SJSA1 (cell line): ENCODE data around the gene DDHD1. TPM values are rescaled to one million over a fixed set of nuclear protein-coding genes. Genes with fewer than 3 reads are reported as not detected.
A peak's percentile ranks its signal among the peaks of the same experiment; 100 is the strongest.

Source experiments
- DNase-seq, 2 experiments: peaks; one replicate each; pipeline ENCODE4 v3.0.0-alpha.2; 2015 to 2020; ENCODE audit warnings: low spot score in 2 of 2, low read depth in 1 of 2
- H3K27ac ChIP-seq: fragments of 250-450 bp; sonication (Bioruptor Pico); 2 replicates; pipeline ENCODE4 v1.5.1; 2020; ENCODE audit warnings: mild to moderate bottlenecking, moderate library complexity
- H3K27me3 ChIP-seq: fragments of 250-450 bp; sonication (Bioruptor Pico); replicated peaks from 2 replicates; pipeline ENCODE4 v1.5.1; 2020; ENCODE audit warnings: mild to moderate bottlenecking, moderate library complexity
- H3K36me3 ChIP-seq: fragments of 250-450 bp; sonication (Bioruptor Pico); 2 replicates; pipeline ENCODE4 v1.5.1; 2020; ENCODE audit warnings: mild to moderate bottlenecking
- H3K4me1 ChIP-seq: fragments of 250-450 bp; sonication (Bioruptor Pico); replicated peaks from 2 replicates; pipeline ENCODE4 v1.6.1; 2021; ENCODE audit warnings: mild to moderate bottlenecking
- H3K4me3 ChIP-seq: fragments of 250-450 bp; sonication (Bioruptor Pico); 2 replicates; pipeline ENCODE4 v1.5.1; 2020; ENCODE audit warnings: mild to moderate bottlenecking
- H3K9me3 ChIP-seq: fragments of 250-450 bp; sonication (Bioruptor Pico); replicated peaks from 2 replicates; pipeline ENCODE4 v1.5.1; 2020; ENCODE audit warnings: mild to moderate bottlenecking
- total RNA-seq: library from RNA; depleted of rRNA; stranded (reverse); fragments of >200 nt; shearing (Covaris generic); gene quantifications from 2 replicates; pipeline ENCODE4 v1.2.3, GENCODE V29; 2014

The DDHD1 gene
- total RNA-seq, 1 experiment from 2014 or later = 12.7 TPM

DNA sequence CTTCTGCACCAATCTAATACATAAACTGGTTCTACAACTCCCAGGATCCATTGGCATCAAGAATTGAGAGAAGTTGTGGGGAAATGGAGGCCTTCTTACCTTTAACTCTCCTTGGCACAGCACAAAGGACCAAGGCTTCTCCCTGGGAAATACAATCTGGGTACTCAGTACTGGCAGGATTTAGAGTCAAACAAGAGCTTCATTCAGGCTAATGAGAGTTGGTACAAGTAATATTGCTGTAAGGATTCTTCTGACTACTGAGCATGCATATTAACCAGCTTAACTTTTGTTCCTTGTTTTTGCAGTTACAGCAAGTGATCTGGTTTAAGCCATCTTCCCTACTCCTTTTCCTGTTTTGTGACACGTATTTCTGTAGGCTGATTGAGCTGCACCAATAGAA is 126.1 kb downstream of the DDHD1 start:
- H3K9me3 ChIP-seq = no peaks in the 10 kb centered on the region
- H3K27ac ChIP-seq = no peak overlapping the region
- H3K4me3 ChIP-seq = no peak overlapping the region
- no peaks in the 10 kb centered on the region for H3K27me3 ChIP-seq
- H3K4me1 ChIP-seq = peaks cover 23% of the 10 kb centered on the region
- no peaks in the 10 kb centered on the region for H3K36me3 ChIP-seq
- no peak for DNase-seq

DNA sequence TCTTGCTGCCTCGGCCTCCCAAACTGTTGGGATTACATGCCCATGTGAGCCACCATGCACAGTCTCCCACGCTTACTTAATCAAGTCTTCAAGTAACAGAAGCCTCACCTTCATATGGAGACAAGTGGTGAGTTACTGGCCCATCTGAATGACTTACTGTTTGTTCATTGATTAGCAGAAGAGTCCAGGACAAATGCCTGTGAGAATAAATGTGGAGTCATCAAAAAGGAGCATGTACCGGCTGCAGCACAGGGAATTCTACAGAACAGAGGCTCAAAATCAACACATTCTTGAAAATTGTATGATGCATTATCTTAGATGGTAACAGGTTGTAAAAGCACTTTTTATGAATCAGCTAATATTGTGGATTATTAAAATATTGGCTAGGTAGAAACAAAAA is 129.8 kb downstream of the DDHD1 start:
- Histone ChIP-seq H3K9me3 (no peaks in the 10 kb centered on the region), H3K4me1 (peaks cover 34% of the 10 kb centered on the region), H3K4me3 (no peak overlapping the region), H3K27me3 (no peaks in the 10 kb centered on the region), H3K27ac (no peak overlapping the region), H3K36me3 (no peaks in the 10 kb centered on the region)
- DNase-seq = no peak

DNA sequence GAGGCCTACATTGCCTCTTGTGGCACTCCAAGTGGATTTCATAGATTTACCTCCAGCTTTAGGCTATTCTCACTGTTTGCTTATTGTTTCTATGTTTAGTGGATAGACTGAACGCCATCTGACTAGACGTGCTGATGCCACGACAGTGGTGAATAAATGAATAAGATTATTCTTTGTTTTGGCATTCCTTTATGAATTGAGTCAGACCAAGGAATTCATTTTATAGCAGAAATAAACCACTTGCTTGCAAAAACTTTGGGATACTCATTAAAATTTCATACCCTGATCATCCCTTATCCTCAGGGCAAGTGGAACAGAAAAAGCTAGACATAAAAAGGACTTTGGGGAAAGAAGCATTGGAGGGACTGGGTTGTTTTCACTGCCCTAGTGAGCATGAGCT is 130.5 kb downstream of the DDHD1 start:
- H3K27ac ChIP-seq = peak overlapping the region; percentile 13; the same call in 1 of the 2 replicates
- H3K36me3 ChIP-seq = no peaks in the 10 kb centered on the region
- DNase-seq = peak; percentile 45 to 61
- no peaks in the 10 kb centered on the region for H3K9me3 ChIP-seq
- peaks cover 34% of the 10 kb centered on the region for H3K4me1 ChIP-seq
- H3K4me3 ChIP-seq = no peak overlapping the region
- no peaks in the 10 kb centered on the region for H3K27me3 ChIP-seq

DNA sequence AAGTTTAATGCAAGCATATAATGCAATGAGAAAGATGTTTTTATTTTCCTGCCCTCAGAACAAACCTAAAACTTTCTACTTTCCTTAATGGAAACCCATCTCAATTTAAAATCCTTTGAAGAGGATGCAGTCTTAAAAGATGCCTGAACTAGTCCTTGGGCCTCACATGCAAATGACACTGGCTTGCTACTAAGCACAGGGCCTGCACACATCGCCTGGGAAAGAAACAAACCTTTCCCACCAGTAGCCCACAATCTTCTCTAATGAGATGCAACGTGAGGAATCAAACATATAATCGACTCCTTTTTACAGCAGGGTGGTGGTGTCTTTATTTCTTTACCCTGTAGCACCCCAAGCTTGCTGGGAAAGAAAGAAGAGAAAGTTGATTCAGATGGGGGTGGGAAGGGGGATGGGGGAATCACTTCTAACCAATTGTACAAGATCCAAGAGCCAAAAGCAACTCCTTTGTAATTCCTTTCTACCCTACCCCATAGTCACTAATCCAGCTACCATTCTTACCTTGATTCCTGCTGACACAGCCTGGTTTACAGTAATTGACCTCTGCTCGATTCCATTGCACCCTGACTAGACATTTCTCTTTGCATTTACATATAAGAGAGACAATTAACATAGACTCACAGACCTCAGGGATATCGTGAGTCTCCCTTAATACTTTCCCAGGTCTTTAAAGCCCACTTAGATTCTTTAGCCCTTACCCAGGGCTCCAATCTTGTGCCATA is 132.8 kb downstream of the DDHD1 start:
- Histone ChIP-seq H3K4me3 (no peak overlapping the region), H3K27ac (no peak overlapping the region), H3K9me3 (no peaks in the 10 kb centered on the region), H3K4me1 (peaks cover 54% of the 10 kb centered on the region), H3K27me3 (no peaks in the 10 kb centered on the region), H3K36me3 (no peaks in the 10 kb centered on the region)
- no peak for DNase-seq

DNA sequence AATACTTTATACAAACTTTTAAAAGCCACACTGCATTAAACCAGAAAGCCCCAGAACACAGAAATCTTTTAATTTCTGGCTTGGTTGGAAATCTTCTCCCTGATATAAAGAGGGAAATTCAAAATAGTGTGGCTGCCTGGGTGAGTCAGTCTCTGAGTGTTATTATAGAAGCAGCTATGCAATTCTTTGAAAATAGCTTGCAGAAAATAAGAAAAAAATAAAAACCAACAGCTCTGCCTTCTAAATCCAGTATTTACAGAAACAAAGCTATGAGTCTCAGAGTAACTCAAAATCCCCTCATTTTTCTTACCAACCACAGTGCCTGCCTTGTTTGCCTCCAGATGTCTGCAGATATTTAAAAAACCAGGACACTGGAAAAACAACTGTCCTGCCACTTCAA is 133.7 kb downstream of the DDHD1 start:
- peak in 1 of 2 experiments; percentile 45 for DNase-seq
- Histone ChIP-seq H3K9me3 (no peaks in the 10 kb centered on the region), H3K4me3 (no peak overlapping the region), H3K36me3 (no peaks in the 10 kb centered on the region), H3K27me3 (no peaks in the 10 kb centered on the region), H3K4me1 (peaks cover 54% of the 10 kb centered on the region), H3K27ac (peak overlapping the region; percentile 71)

DNA sequence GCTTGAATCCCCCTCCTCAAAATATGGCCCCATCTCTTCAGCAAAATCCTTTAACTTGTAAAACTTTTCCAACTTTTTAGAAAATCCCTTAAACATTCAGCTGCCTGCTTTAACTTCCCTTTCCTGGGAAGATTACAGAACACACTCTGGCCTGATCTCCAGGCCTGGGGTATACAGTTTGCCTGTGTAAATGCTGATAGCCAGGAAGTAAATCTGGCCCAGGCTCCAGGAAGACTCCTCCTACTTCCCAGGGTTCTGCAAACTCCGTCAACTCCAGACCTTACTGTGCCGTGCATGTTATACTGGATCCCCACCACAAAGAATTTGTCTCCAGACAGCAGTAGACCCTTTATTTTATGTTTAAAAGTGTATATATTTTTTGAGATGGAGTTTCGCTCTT is 135.3 kb downstream of the DDHD1 start:
- H3K27me3 ChIP-seq = no peaks in the 10 kb centered on the region
- no peak overlapping the region for H3K27ac ChIP-seq
- no peaks in the 10 kb centered on the region for H3K9me3 ChIP-seq
- peaks cover 48% of the 10 kb centered on the region for H3K4me1 ChIP-seq
- H3K36me3 ChIP-seq = no peaks in the 10 kb centered on the region
- DNase-seq = no peak
- H3K4me3 ChIP-seq = no peak overlapping the region

DNA sequence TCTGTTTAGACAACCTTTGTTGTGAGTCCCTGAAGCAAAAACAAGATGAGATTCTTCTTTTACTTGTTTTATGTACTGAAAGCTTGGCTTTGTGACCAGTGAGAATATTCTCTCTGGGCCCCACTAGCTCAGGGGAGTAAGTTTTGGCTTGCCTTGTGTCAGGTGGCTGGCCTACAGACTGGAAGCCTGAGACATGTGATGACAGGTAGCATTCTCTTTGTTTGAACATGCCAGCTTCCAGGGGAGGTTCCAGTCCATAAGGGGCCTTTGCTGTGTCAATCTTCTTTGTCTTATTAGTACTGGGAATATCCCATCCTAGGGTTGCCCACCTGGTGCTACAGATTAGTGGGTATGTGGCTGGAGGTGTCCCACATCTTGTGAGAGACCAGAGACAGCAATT is 136.2 kb downstream of the DDHD1 start:
- Histone ChIP-seq H3K27ac (peak overlapping the region; percentile 85), H3K27me3 (no peaks in the 10 kb centered on the region)

DNA sequence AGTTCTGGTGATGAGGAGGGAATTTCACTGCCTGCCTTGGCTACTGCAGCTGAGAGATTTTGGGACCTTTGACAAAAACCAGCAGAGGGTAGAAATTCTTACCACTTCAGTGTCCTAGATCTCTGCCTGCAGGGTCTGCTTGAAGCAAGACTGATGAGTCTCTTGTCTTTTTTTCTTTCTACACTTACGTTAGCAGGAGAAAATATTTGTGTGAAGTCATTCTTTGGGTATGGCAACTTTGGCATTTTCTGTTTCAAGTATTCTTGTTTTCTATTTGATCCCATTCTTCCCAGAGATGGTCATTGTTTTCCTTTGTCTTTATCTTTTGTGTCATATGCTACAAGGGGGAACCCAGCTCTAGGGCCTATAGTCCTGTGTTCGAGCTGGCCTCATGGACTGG is 136.6 kb downstream of the DDHD1 start:
- H3K27me3 ChIP-seq = no peaks in the 10 kb centered on the region
- peaks cover 46% of the 10 kb centered on the region for H3K4me1 ChIP-seq
- H3K36me3 ChIP-seq = no peaks in the 10 kb centered on the region
- H3K4me3 ChIP-seq = no peak overlapping the region
- H3K9me3 ChIP-seq = no peaks in the 10 kb centered on the region
- DNase-seq = peak; percentile 45 to 74
- H3K27ac ChIP-seq = peak overlapping the region; percentile 85

More for the DNA sequence above, 136.2 kb downstream of the DDHD1 start:
- Histone ChIP-seq H3K4me3 (no peak overlapping the region), H3K4me1 (peaks cover 43% of the 10 kb centered on the region), H3K36me3 (no peaks in the 10 kb centered on the region), H3K9me3 (no peaks in the 10 kb centered on the region)
- DNase-seq = no peak

DNA sequence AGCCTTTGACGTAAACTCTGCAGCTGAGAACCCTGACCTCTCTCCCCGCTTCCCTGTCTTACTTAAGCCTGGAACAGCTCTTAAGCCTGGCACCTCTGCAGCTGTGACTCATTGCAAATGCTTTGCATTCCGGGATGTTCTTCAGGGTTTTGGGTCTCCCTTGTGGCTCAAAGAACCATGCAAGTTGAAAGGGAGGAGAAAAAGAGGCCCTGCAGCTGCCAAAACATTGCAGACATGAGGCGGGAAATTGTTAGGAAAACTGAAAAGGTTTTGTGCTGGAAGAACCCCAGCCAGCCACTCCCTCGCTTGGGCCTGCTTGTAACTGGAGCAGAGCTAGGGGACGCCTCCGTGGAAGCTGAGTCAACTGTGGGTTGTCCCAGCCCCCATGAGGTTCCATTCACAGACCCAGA is 142.1 kb downstream of the DDHD1 start:
- H3K4me3 ChIP-seq = no peak overlapping the region
- H3K9me3 ChIP-seq = no peaks in the 10 kb centered on the region
- H3K27ac ChIP-seq = peak overlapping the region; percentile 79
- H3K4me1 ChIP-seq = peaks cover 26% of the 10 kb centered on the region
- peak; percentile 95 for DNase-seq
- H3K36me3 ChIP-seq = no peaks in the 10 kb centered on the region
- H3K27me3 ChIP-seq = no peaks in the 10 kb centered on the region

DNA sequence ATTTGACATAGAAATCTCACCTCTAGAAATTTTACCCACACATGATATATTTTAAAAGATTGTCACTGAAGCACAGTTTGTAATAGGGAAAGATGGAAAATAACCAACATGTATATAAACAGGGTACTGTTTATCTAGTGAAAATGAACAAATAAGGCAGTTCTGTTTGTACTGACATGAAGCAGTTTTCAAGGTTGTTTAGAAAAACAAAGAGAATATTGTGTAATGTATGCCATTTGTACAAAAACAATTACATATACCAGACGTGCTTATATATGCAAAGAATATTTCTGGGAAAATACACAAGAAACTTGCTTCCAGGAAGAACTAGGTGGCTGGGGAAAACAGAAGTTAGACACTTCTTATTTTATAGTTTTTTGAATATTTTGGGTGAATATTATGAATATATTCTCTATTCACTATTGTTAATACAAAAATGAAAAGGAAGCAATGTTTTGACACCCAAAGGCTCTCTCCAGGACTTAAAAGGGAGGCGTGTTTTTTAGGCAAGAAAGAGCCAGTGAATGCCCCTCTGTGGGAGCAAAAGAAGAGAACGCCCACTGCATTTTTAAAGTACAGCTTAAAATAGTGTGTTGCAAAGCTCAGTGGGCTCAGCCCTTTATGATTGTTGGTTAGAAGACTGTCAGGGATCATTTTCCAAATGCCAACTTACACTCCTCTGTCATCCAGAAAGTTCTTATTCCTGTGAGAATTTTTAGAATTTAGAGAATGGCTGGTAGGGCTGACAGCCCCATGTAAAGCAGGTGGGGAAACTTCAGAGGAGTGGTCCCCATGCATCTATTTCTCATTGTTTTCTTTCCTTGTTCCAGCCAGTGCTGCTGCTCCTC is 142.7 kb downstream of the DDHD1 start:
- H3K9me3 ChIP-seq = no peaks in the 10 kb centered on the region
- H3K27ac ChIP-seq = peak overlapping the region; percentile 55
- H3K4me1 ChIP-seq = peaks cover 22% of the 10 kb centered on the region
- H3K36me3 ChIP-seq = no peaks in the 10 kb centered on the region
- DNase-seq = no peak
- H3K4me3 ChIP-seq = no peak overlapping the region
- H3K27me3 ChIP-seq = no peaks in the 10 kb centered on the region

DNA sequence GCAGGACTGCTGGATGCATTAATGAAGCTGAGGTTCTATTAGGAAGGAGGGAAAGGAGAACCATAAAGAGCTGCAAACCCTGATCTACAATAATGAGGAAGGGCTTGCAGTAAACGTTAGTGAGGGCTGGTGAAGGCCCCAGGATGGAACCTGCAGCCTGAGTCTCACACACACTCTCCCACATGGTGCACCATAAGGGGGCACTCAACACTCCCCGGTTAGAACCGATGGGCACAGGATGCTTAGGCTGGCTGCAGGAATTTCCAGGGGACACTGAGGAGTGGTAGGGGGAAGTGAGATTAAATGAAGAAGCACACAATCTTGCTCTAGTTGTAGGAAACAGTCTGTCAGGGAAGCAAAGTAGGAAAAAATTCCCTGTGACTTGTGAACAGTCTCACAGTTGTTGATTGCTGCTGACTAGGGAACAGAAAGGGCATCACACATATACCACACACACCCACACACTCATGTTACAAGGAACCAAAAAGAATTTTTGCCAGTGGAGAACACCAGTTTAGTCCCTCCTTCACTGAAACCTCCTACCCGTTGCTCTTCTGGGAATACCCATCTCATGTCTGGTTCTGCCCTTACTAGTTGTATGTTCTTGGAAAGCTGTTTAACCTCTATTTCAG is 146.1 kb downstream of the DDHD1 start:
- Histone ChIP-seq H3K36me3 (no peaks in the 10 kb centered on the region), H3K4me3 (no peak overlapping the region)

DNA sequence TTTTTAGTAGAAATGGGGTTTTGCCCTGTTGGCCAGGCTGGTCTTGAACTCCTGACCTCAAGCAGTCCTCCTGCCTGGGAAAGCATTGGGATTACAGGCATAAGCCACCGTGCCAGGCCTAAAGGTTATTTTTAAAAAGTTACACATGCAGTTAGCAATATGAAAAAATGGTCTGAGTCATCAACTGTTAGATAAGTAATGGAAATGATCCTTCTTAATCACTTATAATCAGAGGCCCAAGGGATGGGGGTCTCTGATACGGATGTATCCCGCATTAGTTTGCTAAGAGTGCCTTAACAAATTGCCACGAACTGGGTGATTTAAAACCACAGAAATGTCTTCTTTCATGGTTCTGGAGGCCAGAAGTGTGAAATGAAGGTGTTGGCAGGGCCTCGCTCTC is 148.1 kb downstream of the DDHD1 start:
- DNase-seq = no peak
- H3K27ac ChIP-seq = no peak overlapping the region
- no peak overlapping the region for H3K4me3 ChIP-seq
- H3K27me3 ChIP-seq = no peaks in the 10 kb centered on the region
- no peaks in the 10 kb centered on the region for H3K36me3 ChIP-seq
- H3K4me1 ChIP-seq = no peaks in the 10 kb centered on the region
- no peaks in the 10 kb centered on the region for H3K9me3 ChIP-seq

More for the DNA sequence above, 146.1 kb downstream of the DDHD1 start:
- DNase-seq = no peak
- H3K27me3 ChIP-seq = no peaks in the 10 kb centered on the region
- no peak overlapping the region for H3K27ac ChIP-seq
- H3K4me1 ChIP-seq = peaks cover 18% of the 10 kb centered on the region
- no peaks in the 10 kb centered on the region for H3K9me3 ChIP-seq

DNA sequence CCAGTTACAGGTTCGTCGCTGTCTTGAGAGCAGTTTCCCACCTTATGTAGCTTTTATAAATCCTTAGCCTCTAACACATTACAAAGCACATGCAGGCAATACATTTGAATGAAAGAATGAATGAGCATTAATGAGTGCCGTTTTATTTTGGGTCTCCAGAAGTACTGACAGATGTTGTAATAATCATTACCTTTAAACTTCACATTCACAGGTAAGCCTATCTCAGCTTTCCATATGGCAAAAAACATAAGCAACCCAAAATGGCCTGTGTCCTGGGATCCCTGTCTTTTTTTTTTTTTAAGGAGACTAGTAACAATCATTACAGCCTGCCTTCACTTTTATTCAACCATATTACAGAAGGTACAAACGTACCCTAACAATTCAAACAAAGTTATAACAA is 149.3 kb downstream of the DDHD1 start:
- Histone ChIP-seq H3K27ac (no peak overlapping the region), H3K27me3 (no peaks in the 10 kb centered on the region), H3K9me3 (no peaks in the 10 kb centered on the region), H3K36me3 (no peaks in the 10 kb centered on the region), H3K4me1 (no peaks in the 10 kb centered on the region), H3K4me3 (no peak overlapping the region)
- no peak for DNase-seq

DNA sequence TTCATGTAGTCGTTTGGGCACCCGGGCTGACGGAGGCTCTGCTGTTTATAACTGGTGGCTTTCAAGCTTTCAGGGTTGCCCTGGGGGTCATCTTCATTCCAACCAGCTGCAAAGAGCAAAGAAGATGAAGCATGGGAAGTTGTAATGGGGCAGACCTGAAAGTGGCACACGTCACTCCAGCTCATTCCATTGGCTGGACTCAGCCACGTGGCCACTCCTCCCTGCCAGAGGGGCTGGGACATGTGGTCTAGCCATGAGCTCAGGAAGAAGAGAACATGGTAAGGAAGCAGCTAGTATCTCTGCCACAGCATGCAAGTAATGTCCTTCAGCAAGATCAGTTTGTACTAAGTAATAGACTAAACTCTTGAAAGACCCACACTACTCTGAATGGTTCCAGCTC is 150.5 kb downstream of the DDHD1 start:
- Histone ChIP-seq H3K27ac (no peak overlapping the region), H3K27me3 (no peaks in the 10 kb centered on the region), H3K4me3 (no peak overlapping the region), H3K9me3 (no peaks in the 10 kb centered on the region), H3K4me1 (no peaks in the 10 kb centered on the region), H3K36me3 (no peaks in the 10 kb centered on the region)
- no peak for DNase-seq
